Peyer's patch (tissue), 4 donors: ENCODE measurements around the gene TOR1AIP1. TPM values are rescaled to one million over a fixed set of nuclear protein-coding genes. Genes with fewer than 3 reads are reported as not detected.

Experiments used
- DNase-seq, 3 donors: peaks; one replicate each; pipeline ENCODE4 v3.0.0-alpha.2; 2017 to 2019
- H3K27ac ChIP-seq, 4 donors: fragments of 200-600 bp; sonication (generic); one replicate each; pipeline ENCODE4 v1.5.1; 2016 to 2019
- H3K27me3 ChIP-seq, 2 donors: fragments of 200-600 bp; sonication (generic); one replicate each; pipeline ENCODE4 v1.5.1; 2019
- H3K36me3 ChIP-seq, 3 donors: fragments of 200-600 bp; sonication (generic); one replicate each; pipeline ENCODE4 v1.5.1; 2016 to 2019
- H3K4me1 ChIP-seq, 4 donors: fragments of 200-600 bp; sonication (generic); one replicate each; pipeline ENCODE4 v1.5.1; 2016 to 2019
- H3K4me3 ChIP-seq, 4 donors: fragments of 200-600 bp; sonication (generic); 1 replicate in 3 of 4; 2 replicates in 1 of 4; pipeline ENCODE4 v1.5.1; 2016 to 2019; ENCODE audit warnings: mild to moderate bottlenecking in 1 of 4
- H3K9me3 ChIP-seq, 4 donors: fragments of 200-600 bp; sonication (generic); one replicate each; pipeline ENCODE4 v1.5.1; 2016 to 2019; ENCODE audit warnings: mild to moderate bottlenecking in 1 of 4
- POLR2A ChIP-seq, 2 donors: fragments of 450-650 bp; IDR thresholded peaks; one replicate each; pipeline ENCODE4 v1.5.1; 2017; ENCODE audit warnings: antibody characterized with exemption in 2 of 2, mild to moderate bottlenecking in 2 of 2, moderate library complexity in 2 of 2
- total RNA-seq, 4 donors: library from RNA; depleted of rRNA; stranded (reverse); fragments of >200 nt; gene quantifications; one replicate each; pipeline ENCODE4 v1.1.0, GENCODE V29; 2016
- TF ChIP-seq, protein P1 (sequence below), 6 experiments: fragments of 450-650 bp in 4 of 6; fragments of 200-600 bp in 2 of 6; sonication (generic) in 1 of 6; IDR thresholded peaks; one replicate each; pipeline ENCODE4 v1.5.1; 2017 to 2019; ENCODE audit warnings: antibody characterized with exemption in 6 of 6, mild to moderate bottlenecking in 3 of 6, moderate library complexity in 1 of 6

The TOR1AIP1 gene
- total RNA-seq, 4 donors from 2014 or later: 24.7 to 41.3 (median 30.0) TPM

GRCh38 chr1:179925302-179925701 lies 43.2 kb downstream of the TOR1AIP1 start:
- Histone ChIP-seq H3K9me3 (no peaks in the 10 kb centered on the region), H3K27ac (no peak overlapping the region), H3K4me1 (no peaks in the 10 kb centered on the region), H3K36me3 (no peaks in the 10 kb centered on the region), H3K27me3 (no peaks in the 10 kb centered on the region), H3K4me3 (no peak overlapping the region)
- no peak for DNase-seq
- TF ChIP-seq, protein P1, sequence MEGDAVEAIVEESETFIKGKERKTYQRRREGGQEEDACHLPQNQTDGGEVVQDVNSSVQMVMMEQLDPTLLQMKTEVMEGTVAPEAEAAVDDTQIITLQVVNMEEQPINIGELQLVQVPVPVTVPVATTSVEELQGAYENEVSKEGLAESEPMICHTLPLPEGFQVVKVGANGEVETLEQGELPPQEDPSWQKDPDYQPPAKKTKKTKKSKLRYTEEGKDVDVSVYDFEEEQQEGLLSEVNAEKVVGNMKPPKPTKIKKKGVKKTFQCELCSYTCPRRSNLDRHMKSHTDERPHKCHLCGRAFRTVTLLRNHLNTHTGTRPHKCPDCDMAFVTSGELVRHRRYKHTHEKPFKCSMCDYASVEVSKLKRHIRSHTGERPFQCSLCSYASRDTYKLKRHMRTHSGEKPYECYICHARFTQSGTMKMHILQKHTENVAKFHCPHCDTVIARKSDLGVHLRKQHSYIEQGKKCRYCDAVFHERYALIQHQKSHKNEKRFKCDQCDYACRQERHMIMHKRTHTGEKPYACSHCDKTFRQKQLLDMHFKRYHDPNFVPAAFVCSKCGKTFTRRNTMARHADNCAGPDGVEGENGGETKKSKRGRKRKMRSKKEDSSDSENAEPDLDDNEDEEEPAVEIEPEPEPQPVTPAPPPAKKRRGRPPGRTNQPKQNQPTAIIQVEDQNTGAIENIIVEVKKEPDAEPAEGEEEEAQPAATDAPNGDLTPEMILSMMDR (IDR thresholded peaks at IDR 0.05): no peak
- TF ChIP-seq POLR2A (IDR thresholded peaks at IDR 0.05): no peak

DNA sequence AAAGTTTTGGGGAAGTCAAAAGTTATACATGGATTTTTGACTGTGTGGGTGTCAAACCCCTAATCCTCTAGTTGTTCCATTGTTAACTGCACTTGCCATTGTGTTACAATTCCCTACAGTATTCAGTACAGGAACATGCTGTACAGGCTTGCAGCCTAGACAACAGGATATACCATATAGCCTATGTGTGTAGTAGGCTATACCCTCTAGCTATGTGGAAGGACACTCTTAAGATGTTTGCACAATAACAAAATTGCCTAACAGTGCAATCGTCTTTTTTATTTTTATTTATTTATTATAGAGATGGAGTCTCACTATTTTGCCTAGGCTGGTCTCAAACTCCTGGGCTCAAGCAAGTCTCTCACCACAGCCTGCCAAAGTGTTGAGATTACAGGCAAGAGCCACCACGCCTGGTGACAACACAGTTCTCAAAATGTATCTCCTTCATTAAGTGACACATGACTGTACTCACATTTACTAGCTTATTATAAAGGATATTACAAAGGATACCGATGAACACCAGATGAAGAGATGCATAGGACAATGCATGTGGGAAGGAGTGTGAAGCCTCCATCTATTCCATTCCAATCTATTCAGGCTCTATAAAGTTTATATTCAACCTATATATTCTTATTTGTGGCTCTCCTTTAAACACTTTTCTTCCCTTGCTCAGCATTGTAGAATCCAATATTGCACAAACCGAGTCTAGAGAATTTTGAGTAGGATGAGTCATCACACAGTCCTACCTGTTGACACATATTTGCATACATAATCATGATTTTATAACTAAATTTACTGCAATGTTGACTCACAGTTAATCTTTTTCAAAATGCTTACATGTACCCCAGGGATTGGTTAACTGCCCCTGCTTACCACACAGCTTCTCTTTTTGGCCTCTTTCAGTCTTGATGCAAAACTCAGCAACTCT lies 44.1 kb downstream of the TOR1AIP1 start:
- Histone ChIP-seq H3K9me3 (no peaks in the 10 kb centered on the region), H3K4me3 (no peak overlapping the region), H3K36me3 (no peaks in the 10 kb centered on the region), H3K27me3 (no peaks in the 10 kb centered on the region), H3K4me1 (peaks cover 0 to under 1% (median 0%) of the 10 kb centered on the region in 4 donors), H3K27ac (no peak overlapping the region)
- TF ChIP-seq POLR2A (IDR thresholded peaks at IDR 0.05): no peak
- TF ChIP-seq, protein P1 (IDR thresholded peaks at IDR 0.05): no peak
- no peak for DNase-seq

DNA sequence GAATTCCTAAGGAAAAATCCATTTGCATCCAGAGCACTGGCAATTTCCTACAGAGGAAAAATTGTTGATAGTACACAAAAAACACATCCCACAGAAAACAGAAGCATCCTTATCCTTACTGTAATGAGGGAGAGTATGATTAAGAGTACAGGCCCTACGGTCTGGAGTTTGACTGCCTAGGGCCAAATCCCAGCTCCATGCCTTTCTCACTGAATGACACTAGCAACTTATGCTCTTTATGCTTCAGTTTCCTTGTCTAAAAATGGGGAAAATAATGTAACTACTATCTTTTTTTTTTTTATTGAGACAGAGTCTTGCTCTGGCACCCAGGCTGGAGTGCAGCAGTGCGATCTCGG lies 44.7 kb downstream of the TOR1AIP1 start:
- no peak for TF ChIP-seq POLR2A (IDR thresholded peaks at IDR 0.05)
- TF ChIP-seq, protein P1 (IDR thresholded peaks at IDR 0.05): no peak
- peaks cover 0 to 7% (median 0%) of the 10 kb centered on the region in 4 donors for H3K4me1 ChIP-seq
- H3K9me3 ChIP-seq: no peaks in the 10 kb centered on the region
- no peak overlapping the region for H3K27ac ChIP-seq
- DNase-seq: no peak
- H3K27me3 ChIP-seq: no peaks in the 10 kb centered on the region
- no peak overlapping the region for H3K4me3 ChIP-seq
- H3K36me3 ChIP-seq: no peaks in the 10 kb centered on the region

DNA sequence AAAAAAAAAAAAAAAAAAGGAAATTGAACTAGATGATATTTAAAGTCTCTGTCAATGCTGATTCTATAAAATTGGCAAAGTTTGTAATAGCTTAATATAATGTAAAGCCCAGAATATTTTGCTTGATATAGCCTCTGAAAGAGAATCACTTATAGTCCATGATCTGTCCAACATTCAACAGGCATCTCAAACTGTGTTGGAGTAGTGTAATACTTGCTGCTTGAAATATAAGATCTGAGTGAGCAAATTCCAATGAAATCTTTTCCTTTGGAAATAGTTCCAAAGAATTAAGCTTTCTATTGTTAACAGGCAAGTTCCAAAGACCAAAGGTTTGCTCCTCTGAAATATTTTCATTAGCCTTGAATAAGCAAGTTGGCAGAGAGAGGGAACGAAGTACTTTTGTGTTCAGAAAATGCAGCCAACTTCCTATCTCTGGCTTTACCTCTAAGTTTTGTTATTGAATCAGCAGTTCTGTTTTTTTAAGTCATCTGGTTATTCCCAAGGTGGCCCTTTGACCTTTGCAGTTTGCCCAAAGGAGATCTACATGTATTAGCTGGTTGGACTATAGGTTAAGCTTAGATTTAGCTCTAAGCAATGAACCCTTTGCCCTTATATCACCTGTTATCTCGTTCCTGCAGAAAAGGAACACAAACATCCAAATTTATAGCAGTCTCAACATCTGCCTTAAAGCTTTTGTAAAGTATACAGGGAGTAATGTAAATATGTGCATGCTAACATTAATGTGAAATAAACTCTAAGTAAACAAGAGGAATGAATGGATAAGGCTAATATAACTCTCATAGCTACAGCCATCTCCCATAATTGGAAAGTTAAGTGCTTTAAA lies 48.1 kb downstream of the TOR1AIP1 start:
- no peak for TF ChIP-seq POLR2A (IDR thresholded peaks at IDR 0.05)
- TF ChIP-seq, protein P1 (IDR thresholded peaks at IDR 0.05): no peak
- Histone ChIP-seq H3K4me1 (peaks cover 0 to 8% (median 0%) of the 10 kb centered on the region in 4 donors), H3K27me3 (no peaks in the 10 kb centered on the region), H3K9me3 (no peaks in the 10 kb centered on the region), H3K36me3 (no peaks in the 10 kb centered on the region), H3K27ac (no peak overlapping the region), H3K4me3 (no peak overlapping the region)
- DNase-seq: no peak

- Histone ChIP-seq H3K27me3 (no peaks in the 10 kb centered on the region), H3K36me3 (no peaks in the 10 kb centered on the region), H3K27ac (no peak overlapping the region), H3K4me1 (peaks cover 0 to 8% (median 0%) of the 10 kb centered on the region in 4 donors), H3K4me3 (no peak overlapping the region), H3K9me3 (no peaks in the 10 kb centered on the region)
- no peak for DNase-seq
- TF ChIP-seq, protein P1 (IDR thresholded peaks at IDR 0.05): no peak
- no peak for TF ChIP-seq POLR2A (IDR thresholded peaks at IDR 0.05)
Measured at GRCh38 chr1:179930867-179931266, 48.8 kb downstream of the TOR1AIP1 start.
